HG02938 (cell line): Measurements from ENCODE around the gene CARS2.
"Not testable (repeated sequence)": the region's sequence is repeated elsewhere in the genome, so short reads cannot be mapped to it uniquely, and the experiment has no call there.

ENCODE experiments used
- ATAC-seq: cut with Tn5 transposase; IDR thresholded peaks from one replicate; pipeline ENCODE4 v1.9.1; 2021; ENCODE audit warnings: mild to moderate bottlenecking, moderate library complexity; ENCODE audit not compliant: unreplicated experiment

CARS2 gene

DNA sequence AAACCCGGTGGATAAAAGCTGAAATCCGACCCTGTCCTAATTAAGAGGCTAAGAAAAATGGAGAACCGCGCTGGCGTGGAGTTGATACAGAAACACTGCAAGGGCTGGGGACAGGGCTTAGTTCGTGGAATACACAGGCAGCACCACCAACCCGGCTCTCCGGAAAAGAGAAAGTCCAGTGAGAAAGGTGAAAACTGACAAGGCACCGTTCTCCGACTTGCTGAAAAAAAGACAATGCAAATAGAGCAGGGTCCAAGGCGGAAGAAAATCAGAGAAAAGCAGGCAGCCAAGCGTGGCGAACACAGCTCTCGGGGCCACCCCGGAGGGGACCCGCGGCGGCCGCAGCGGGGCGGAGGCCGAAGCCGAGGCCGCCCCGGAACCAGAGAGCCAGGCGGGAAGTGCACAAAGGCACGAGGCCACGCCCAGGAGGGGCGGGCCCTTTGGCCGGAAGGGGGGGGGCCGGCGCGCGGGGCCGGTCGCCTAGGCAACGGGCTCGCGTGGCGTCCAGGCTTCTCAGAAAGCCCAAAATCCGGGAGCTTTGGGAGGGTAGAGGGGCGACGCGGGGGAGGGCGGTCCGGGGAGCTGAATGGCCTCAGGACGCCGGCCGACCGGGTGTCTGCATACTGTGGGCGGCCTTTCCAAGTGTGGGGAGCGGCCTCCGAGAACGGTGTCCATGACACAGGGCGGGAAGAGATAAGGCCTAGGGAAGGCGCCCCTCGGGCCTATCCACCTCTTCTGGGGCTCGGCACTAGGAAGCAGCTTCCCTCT lies 6.3 kb upstream of the CARS2 start:
- peak; percentile 22 for ATAC-seq

DNA sequence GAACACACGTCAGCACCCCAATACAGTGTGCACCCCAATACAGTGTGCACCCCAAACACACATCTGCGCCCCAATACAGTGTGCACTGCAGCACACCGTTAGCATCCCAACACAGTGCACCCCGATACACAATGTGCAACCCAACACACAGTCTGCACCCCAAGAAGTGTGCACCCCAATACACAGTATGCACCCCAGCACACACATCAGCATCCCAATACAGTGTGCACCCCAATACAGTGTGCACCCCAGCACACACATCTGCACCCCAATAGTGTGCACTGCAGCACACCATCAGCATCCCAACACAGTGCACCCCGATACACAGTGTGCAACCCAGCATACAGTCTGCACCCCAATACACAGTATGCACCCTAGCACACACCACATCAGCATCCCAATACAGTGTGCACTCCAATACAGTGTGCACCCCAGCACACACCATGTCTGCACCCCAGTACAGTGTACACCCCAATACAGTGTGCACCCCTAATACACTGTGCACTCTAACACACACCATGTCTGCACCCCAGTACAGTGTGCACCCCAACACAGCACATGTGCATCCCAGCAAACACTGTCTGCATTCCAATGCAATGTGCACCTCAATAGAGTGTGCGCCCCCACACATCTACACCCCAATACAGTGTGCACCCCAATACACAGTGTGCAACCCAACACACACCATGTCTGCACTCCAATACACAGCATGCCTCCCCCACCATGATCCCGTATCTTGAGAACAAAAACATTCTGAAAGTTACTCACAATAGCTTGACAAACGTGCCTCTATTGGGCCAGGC lies 855 bp upstream of the CARS2 start:
- peak; percentile 1 for ATAC-seq

DNA sequence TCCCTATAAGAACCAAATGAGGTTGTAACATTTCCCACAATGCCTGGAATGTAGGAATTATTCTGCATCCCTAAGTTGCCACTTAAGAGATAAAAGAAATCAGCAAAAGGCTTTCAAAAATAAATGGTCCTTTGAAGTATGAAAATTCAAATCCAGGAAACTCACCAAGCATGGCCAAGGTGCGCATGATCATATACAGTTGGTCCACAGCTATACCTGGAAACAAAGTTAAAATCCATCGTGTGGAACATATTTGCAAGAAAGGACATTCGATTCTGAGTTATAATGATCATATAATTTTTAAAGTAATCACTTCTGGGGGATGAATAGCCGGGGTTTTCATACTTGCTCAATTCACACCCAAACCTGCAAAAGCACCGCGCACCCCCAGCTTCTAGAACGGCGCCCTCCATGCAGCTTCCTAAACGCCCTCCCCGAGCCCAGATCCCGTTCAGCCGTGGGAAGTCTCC lies 525 bp downstream of the CARS2 start:
- no peak for ATAC-seq

DNA sequence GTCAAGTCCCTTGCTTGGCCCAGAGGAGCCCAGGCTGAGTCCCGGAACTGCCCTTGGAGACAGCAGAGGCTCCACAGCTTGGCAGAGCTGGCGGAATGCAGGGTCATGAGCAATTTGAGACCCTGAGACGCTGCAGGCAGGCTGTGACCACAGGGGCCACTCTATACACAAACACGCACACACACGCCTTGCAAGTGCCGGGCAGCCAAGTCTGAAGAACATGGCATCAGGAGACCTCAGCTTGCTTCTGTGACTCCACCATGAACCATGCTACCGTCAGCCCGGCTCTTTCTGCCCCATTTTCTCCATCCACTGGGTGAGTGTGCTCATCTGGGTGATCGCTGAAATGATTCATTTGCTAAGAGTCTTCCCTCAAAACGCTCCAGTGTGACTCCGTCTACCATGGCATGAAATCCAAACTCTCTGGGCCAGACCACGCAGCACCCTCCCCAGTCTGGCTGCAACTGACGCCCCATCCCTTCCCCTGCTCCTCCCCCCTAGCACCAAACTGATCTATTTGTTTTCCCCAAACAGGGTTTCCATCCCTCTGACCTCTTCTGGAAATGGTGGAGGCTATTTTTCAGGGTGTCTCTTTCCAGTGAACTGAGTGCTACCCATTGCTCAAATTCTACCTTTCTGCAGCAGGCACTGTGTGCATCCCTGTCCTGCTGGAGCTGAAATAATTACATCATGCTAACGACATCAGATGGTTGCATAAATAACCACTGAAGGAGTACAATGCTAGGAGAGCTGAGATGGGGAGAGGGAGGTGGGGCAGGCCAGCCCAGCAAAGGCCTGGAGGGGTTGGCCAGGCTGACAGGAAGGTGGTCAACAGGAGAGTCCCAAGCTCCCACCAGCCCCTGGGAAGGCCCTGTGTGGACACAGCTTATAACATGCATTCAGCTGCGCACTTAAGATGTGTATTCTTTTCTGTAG lies 3.1 kb downstream of the CARS2 start:
- no peak for ATAC-seq

DNA sequence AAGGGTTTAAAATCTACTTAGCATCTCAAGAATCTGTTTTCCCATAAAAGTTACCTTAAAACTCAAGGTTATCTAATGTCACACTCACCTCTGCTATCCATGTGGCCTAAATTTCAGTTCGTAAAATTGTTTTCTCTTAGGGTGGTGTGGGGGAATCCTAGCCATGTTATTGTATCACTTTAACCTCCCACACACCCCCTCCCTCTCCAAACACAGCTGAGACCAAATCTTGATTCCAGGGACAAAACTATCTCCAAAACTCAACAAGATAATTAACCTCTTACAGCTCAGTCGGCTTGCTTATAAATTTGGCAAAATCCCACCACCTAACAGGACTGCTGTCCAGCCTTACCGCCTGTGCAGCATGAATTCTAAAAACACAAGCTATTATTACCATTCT lies 3.8 kb downstream of the CARS2 start:
- no peak for ATAC-seq

DNA sequence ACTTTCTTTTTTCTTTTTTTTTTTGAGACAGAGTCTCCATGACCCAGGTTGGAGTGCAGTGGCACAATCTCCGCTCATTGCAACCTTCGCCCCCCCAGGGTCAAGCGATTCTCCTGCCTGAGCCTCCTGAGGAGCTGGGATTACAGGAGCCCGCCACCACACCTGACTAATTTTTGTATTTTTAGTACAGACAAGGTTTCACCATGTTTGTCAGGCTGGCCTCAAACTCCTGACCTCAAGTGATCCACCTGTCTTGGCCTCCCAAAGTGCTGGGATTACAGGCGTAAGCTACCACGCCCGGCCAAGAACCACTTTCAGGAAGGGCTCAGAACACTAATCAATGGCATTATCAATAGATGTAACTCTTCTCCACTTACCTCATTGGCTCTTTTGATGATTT lies 4.9 kb downstream of the CARS2 start:
- not testable (repeated sequence) for ATAC-seq

DNA sequence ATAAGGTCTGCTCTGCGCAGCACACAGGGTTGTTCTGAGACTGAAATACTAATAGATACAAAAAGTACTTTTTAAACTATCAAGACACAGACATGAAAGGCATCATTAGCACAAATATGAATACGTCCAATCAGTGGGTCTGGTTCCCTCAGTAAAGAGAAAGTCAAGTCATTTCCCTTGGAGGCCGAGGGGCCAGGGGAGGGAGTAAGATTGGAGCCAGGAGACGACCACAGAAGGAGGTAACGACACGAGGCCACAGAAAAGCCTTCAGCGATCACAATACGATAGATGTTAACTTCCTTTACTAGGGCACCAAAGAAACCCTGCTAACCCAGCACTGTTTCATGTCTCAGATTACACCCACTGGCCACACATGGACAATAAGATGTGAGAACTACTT lies 5.3 kb downstream of the CARS2 start:
- ATAC-seq, result no peak

DNA sequence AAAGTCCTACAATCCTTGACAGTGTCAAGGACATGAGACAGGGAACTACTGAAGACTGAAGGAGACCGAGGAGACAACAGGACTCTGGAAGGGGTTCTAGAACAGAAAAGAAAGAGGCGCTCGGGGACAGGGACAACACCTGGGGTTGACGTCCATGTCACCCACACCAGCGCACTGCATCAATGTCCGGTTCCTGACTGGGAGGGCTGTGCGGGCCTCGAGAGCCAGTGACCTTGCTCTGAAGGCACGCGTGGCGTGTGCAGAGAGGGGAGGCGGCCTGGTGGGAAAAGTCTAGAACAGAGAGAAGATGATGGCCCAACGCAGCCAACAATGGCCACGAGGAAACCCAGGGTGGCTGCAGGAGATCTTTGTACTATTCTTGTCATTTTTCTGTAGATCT lies 5.7 kb downstream of the CARS2 start:
- ATAC-seq, result no peak

DNA sequence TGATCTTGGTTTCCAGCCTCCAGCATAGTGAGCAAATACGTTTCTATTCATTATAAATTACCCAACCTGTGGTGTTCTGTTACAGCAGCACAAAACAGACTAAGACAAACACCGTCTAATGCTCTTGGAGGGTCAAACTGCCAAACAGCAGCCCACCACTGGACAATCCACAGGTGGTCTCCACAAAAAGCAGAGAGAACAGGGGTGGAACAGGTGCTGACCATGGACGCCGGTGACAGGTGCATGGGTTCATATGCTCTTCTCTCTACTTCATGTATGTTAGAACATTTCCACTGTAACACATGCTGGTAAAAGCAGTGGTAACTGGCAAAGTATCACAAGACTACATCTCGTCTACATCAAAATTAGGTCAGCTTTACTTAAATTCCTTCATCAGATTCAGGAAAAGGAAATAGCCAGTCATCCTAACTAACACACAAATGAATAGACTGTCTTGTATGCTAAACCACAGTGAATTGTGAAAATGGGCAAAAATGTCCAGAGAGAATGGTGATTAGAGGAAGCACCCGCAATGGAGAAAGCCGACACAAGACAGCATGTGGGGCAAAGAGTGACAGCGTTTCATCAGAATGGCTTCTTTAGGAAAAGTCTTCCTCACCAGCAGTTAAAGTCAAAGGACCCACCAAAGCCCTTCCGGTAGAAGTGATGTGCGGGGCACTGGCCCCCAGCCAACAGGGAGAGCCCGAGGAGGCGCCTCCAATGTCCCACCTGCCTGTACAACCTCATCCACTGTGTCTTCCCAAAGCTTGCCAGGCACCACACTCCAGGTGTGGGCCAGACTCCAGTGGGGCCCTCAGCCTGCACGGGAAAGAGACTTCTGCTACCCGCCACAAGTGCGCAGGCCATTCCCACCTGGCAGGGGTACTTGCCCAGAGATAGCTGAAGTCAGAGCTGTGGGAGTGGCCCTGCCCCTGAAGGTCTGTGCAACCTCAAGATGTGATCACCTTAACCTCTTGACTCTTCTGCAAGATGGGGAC lies 6.5 kb downstream of the CARS2 start:
- ATAC-seq, result no peak

DNA sequence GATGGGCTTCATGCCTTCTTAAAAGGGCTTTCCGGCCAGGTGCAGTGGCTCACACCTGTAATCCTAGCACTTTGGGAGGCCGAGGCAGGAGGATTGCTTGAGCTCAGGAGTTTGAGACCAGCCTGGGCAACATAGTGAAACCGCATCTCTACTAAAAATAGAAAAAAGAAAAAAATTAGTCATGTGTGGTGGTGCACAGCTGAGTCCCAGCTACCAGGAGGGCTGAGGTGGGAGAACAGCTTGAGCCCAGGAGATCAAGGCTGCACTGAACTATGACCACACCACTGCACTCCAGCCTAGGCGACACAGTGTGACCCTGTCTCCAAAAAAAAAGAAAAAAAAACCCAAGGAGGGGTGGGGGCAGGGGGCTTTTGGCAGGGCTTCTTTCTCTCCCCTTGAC lies 7.2 kb downstream of the CARS2 start:
- ATAC-seq, result no peak

DNA sequence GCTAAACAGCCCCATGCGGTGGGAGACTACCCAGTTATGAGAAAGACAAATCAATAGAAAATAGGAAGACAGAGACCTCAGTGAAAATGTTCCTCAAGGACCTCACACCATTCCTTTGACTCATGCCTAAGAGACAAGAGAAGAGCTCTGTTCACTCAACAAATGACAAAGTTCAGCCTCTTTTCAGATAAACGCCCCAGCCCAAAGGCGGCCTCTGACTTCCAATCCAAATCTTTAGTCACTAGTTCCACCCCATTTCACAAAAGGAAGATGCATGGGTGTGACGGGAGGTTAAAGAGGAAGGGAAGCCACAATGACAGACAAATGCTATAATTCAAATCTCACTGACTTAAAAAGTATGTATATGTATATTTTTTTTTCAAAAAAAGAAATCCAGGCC lies 8.1 kb downstream of the CARS2 start:
- ATAC-seq, result no peak

DNA sequence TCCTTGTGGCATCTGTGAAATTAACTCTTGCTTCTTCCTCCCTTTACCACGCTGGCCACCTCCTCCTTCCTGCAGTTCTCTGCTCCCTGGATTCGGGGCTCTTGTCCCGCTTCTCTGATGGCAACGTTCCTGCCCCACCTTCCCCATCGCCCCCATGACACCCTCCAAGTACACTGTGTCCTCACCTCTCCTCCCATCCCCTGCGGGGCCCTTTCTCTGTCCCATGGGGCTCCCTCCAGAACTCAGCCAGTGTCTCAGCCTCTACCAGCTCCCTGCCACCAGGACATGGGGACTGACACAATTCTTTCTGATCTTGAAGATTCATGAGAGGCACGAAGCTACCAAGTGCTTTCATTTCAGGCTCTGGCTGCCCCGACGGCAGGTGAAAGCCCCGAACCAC lies 9.1 kb downstream of the CARS2 start:
- ATAC-seq, result no peak

DNA sequence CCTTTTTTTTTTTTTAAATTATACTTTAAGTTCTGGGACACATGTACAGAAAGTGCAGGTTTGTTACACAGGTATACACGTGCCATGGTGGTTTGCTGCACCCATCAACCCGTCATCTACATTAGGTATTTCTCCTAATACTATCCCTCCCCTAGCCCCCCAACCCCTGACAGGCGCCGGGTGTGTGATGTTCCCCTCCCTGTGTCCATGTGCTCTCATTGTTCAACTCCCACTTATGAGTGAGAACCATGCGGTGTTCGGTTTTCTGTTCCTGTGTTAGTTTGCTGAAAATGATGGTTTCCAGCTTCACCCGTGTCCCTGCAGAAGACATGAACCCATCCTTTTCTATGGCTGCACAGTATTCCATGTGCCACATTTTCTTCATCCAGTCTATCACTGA lies 10.1 kb downstream of the CARS2 start:
- ATAC-seq, result not testable (repeated sequence)

DNA sequence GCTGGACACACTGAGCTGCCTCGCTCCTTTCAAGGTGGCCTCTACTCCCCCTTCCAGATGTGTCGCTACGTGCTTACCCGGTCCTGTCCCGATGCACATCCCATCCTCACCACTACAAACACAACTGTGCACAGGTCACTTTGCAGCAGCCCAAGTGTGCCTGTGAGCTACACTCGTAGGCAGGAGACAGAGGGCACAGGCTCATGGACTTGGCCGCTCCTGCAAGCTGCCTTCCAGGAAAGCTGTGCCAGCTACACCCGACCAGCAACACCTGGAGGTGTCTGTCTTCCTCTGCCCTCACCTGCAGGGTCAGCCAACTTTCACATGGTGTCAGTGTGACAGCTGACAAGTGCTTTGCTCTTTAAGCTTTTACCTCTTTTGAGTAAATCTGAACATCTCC lies 15.4 kb downstream of the CARS2 start:
- ATAC-seq, result no peak

DNA sequence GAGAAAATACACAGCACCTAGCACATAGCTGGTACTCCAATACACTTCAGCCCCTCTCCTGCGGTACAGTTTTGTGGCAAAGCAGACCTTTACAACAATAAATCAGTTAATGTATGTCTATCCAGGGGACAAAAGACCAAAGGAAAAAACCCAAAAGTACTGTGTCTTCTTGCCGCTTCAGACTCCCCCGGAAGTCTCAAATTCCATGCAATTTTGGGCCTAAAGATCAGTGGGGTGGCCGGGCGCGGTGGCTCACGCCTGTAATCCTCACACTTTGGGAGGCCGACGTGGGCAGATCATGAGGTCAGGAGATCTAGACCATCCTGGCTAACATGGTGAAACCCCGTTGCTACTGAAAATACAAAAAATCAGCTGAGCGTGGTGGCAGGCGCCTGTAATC lies 16.2 kb downstream of the CARS2 start:
- no peak for ATAC-seq

DNA sequence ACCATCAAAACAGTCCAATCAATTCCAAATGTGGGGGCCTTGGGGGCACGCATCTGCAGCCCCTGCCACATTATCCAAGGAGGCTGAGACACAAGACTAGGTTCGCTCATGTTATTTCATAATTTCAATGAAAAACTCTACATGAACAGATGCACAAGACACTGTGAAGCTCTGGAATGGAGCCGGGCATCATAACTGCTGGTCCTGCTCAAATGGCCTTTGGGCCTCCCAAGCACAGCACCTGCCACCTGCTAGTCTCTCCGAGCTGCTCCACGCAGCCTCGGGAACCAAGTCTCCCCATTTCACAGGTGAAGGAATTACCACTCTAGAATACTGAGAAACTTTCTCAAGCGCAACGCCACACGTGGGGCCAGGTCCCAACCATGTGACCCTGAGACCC lies 16.9 kb downstream of the CARS2 start:
- ATAC-seq, result no peak

DNA sequence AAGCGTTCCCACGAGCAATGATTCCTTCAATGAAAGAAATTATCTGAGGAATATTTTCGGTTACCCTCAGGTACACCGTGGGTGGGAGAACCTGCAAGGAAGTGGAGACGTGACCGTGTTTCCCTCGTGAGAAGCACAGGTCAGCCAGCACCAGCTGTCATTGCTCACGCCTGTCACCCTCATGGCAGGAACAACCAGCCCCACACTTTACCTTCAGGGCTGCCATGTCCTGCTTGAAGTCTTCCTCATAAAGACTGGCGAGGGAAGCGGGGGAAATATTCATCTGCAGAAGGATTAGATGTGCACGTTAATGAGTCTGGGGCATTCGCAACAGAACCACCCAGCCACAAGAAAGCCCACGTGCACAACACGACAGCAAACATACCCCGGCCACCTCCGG lies 18.2 kb downstream of the CARS2 start:
- no peak for ATAC-seq

DNA sequence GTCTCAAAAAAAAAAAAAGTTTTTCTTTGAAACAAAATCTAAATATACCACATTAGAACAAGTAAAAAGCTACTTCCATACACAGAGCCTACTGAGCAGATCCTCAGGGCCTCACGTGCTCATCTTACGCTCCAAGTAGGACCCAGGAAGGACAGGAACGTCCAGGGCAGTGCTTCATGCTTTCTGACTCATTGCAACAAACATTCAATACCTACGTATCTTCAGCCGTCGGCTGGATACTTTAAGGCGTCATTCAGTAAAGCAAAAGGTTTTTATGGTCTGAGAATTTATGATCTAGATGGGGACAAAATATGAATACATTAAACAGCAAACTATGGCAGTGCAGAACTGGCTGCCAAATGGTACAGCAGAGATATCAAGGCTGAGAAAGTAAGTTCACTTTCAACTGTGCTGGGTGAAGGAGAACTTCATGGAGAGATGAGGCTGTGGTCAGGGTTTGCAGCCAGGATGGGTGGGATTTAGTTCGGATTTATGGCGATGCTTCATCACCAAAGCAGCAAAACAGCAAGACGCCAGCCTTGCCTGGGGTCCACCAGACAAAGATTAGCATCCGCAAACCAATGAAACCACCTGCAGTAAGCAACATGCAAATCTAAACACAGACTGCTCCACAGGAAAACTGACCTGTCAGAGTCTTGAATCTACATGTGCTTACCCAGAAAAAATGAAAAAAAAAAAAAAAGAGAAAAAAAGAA lies 20.5 kb downstream of the CARS2 start:
- ATAC-seq, result no peak

DNA sequence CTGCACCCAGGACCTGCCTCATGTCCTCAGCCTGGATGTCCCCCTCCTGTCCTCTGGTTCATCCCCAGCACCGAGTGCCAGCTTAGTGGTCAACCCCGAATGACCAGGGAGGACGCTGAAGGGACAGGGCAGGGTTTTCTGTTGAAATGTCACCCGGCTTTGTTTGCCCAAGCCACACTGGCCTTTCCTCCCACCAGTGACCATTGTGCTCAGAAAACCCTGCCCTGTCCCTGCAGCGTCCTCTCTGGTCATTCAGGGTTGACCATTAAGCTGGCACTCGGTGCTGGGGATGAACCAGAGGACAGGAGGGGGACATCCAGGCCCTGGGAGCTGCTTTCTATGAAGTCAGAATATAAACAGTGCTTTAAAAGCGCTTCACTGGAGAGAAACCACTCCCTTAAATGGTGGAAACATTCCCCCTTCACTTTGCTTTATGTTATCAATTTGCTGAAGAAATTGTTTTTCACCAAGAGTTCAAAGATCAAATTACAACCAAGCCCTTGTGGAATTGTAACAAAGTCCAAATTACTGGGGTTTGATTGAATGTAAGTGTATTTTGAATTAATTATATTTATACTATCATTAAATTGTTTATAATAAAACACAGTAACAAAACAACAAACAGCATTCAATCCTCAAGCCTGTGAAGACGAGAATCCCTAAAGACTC lies 21.4 kb downstream of the CARS2 start:
- ATAC-seq, result no peak
